Measurements from ENCODE around the gene FRMD4A.

The FRMD4A gene

DNA sequence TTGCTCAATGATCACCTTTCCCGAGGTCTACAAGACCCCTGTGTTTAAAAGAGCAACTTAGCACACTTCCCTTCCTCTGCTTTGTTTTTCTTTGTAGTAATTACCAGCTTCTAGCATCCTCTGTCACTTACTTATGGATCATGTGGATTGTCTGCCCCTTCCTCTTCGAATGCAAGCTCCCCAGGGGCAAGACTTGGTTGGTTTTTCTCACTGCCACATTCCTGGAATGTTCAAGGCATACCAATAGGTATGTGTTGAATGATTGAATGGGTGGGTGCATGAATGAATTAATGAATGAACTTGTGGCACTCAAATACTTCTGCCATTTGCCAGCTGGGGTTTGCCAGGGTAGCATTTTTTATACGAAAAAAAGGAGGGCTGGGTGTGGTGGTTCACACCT, 450.0 kb downstream of the FRMD4A start:
- H2AFZ ChIP-seq (ENCODE audit: low read depth, low read length), result no peak overlapping the region
- H3K27ac ChIP-seq (ENCODE audit: low read length), result no peak overlapping the region
- H3K4me1 ChIP-seq (ENCODE audit: insufficient read depth, low read length), result no peaks in the 10 kb centered on the region
- H3K36me3 ChIP-seq (ENCODE audit: insufficient read depth, low read length), result no peaks in the 10 kb centered on the region
- DNase-seq, result no peak
- peaks cover 10% of the 10 kb centered on the region for H3K27me3 ChIP-seq (ENCODE audit: insufficient read depth, low read length, poor library complexity)
- ATAC-seq (ENCODE audit: insufficient read depth, low read depth), result no peak
- no peaks in the 10 kb centered on the region for H4K20me1 ChIP-seq (ENCODE audit: insufficient read depth, low read length)
- TF ChIP-seq EZH2 (IDR thresholded peaks at IDR 0.05; ENCODE audit: borderline replicate concordance, low read depth, low read length, severe bottlenecking) (no peak), CTCF (IDR thresholded peaks at IDR 0.05; ENCODE audit: borderline replicate concordance, extremely low read depth, low read length, poor library complexity, severe bottlenecking) (no peak)
- H3K79me2 ChIP-seq (ENCODE audit: insufficient read depth, low read length), result no peaks in the 10 kb centered on the region
- no peak overlapping the region for H3K9ac ChIP-seq (ENCODE audit: low read depth, low read length)
- H3K9me3 ChIP-seq (ENCODE audit: insufficient read depth, low read length, severe bottlenecking), result no peaks in the 10 kb centered on the region
- H3K4me3 ChIP-seq (ENCODE audit: low read depth in 1 of 2, low read length in 2 of 2), result no peak overlapping the region
- H3K4me2 ChIP-seq (ENCODE audit: insufficient read depth, low read length), result no peak overlapping the region

GRCh38 chr10:13877154-13877909, 453.4 kb downstream of the FRMD4A start:
- H3K27me3 ChIP-seq (ENCODE audit: insufficient read depth, low read length, poor library complexity), result peaks cover 17% of the 10 kb centered on the region
- ATAC-seq (ENCODE audit: insufficient read depth, low read depth), result no peak
- no peaks in the 10 kb centered on the region for H3K79me2 ChIP-seq (ENCODE audit: insufficient read depth, low read length)
- no peak overlapping the region for H3K27ac ChIP-seq (ENCODE audit: low read length)
- no peak overlapping the region for H3K4me3 ChIP-seq (ENCODE audit: low read depth in 1 of 2, low read length in 2 of 2)
- H3K9me3 ChIP-seq (ENCODE audit: insufficient read depth, low read length, severe bottlenecking), result no peaks in the 10 kb centered on the region
- no peak overlapping the region for H3K9ac ChIP-seq (ENCODE audit: low read depth, low read length)
- H3K4me1 ChIP-seq (ENCODE audit: insufficient read depth, low read length), result no peaks in the 10 kb centered on the region
- H4K20me1 ChIP-seq (ENCODE audit: insufficient read depth, low read length), result no peaks in the 10 kb centered on the region
- H2AFZ ChIP-seq (ENCODE audit: low read depth, low read length), result no peak overlapping the region
- no peak for DNase-seq
- no peak for TF ChIP-seq CTCF (IDR thresholded peaks at IDR 0.05; ENCODE audit: borderline replicate concordance, extremely low read depth, low read length, poor library complexity, severe bottlenecking)
- no peak for TF ChIP-seq EZH2 (IDR thresholded peaks at IDR 0.05; ENCODE audit: borderline replicate concordance, low read depth, low read length, severe bottlenecking)
- no peak overlapping the region for H3K4me2 ChIP-seq (ENCODE audit: insufficient read depth, low read length)
- no peaks in the 10 kb centered on the region for H3K36me3 ChIP-seq (ENCODE audit: insufficient read depth, low read length)

DNA sequence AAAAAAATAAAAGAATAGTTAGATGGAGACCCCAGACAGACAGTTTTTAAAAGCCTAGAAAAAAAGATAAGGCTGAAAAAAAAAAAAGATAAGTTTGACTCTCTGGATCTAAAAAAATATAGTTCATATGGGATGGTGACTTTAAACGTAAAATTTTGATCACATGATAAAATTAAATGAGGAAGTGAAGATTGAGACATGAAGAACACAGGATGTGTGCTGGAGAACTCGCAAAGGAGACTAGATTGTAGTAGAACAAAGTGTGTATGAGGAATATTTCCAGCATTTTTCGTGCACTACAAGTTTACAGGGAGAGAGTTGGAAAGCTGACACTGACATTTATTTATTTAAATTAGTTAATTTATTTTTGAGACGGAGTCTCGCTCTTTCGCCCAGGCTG, 457.5 kb downstream of the FRMD4A start:
- no peak overlapping the region for H3K4me2 ChIP-seq (ENCODE audit: insufficient read depth, low read length)

More for the DNA sequence above, 457.5 kb downstream of the FRMD4A start:
- TF ChIP-seq EZH2 (IDR thresholded peaks at IDR 0.05; ENCODE audit: borderline replicate concordance, low read depth, low read length, severe bottlenecking) (no peak), CTCF (IDR thresholded peaks at IDR 0.05; ENCODE audit: borderline replicate concordance, extremely low read depth, low read length, poor library complexity, severe bottlenecking) (no peak)
- H3K9me3 ChIP-seq (ENCODE audit: insufficient read depth, low read length, severe bottlenecking), result no peaks in the 10 kb centered on the region
- no peak for DNase-seq
- H3K27me3 ChIP-seq (ENCODE audit: insufficient read depth, low read length, poor library complexity), result peaks cover 15% of the 10 kb centered on the region
- H4K20me1 ChIP-seq (ENCODE audit: insufficient read depth, low read length), result no peaks in the 10 kb centered on the region
- H3K36me3 ChIP-seq (ENCODE audit: insufficient read depth, low read length), result no peaks in the 10 kb centered on the region
- no peak overlapping the region for H3K27ac ChIP-seq (ENCODE audit: low read length)
- H3K4me1 ChIP-seq (ENCODE audit: insufficient read depth, low read length), result no peaks in the 10 kb centered on the region
- H3K79me2 ChIP-seq (ENCODE audit: insufficient read depth, low read length), result no peaks in the 10 kb centered on the region
- no peak for ATAC-seq (ENCODE audit: insufficient read depth, low read depth)
- H3K4me3 ChIP-seq (ENCODE audit: low read depth in 1 of 2, low read length in 2 of 2), result no peak overlapping the region
- no peak overlapping the region for H2AFZ ChIP-seq (ENCODE audit: low read depth, low read length)
- H3K9ac ChIP-seq (ENCODE audit: low read depth, low read length), result no peak overlapping the region
